ENCODE results near the gene CARF. TPM values are rescaled to one million over a fixed set of nuclear protein-coding genes. Genes with fewer than 3 reads are reported as not detected.
"Not testable (repeated sequence)": the region's sequence is repeated elsewhere in the genome, so short reads cannot be mapped to it uniquely, and the experiment has no call there.

The CARF gene
- total RNA-seq, 2 donors from 2014 or later, result 10.5 to 25.6 TPM

DNA sequence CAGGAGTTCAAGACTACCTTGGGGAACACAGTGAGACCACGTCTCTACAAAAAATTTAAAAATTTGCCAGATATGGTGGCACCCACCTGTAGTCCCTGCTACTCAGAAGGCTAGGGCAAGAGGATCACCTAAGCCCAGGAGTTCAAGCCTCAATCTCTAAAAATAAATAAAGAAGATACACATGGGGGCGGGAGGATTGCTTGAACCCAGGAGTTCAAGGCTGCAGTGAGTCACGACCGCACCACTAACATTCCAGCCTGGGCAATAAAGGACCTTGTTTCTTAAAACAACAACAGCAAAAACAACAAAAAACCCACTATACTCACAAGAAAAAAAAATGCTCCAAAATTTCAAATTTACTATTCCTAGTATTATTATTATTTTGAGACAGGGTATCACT lies 30.5 kb upstream of the CARF start:
- TF ChIP-seq, protein P1, sequence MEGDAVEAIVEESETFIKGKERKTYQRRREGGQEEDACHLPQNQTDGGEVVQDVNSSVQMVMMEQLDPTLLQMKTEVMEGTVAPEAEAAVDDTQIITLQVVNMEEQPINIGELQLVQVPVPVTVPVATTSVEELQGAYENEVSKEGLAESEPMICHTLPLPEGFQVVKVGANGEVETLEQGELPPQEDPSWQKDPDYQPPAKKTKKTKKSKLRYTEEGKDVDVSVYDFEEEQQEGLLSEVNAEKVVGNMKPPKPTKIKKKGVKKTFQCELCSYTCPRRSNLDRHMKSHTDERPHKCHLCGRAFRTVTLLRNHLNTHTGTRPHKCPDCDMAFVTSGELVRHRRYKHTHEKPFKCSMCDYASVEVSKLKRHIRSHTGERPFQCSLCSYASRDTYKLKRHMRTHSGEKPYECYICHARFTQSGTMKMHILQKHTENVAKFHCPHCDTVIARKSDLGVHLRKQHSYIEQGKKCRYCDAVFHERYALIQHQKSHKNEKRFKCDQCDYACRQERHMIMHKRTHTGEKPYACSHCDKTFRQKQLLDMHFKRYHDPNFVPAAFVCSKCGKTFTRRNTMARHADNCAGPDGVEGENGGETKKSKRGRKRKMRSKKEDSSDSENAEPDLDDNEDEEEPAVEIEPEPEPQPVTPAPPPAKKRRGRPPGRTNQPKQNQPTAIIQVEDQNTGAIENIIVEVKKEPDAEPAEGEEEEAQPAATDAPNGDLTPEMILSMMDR (IDR thresholded peaks at IDR 0.05), result no peak
- no peak overlapping the region for H3K4me3 ChIP-seq
- ATAC-seq (ENCODE audit: insufficient number of reproducible peaks, low FRiP score, low read depth), result no peak
- H3K36me3 ChIP-seq, result peaks cover 2% of the 10 kb centered on the region
- no peak for DNase-seq (ENCODE audit: low spot score)
- no peak overlapping the region for H3K27ac ChIP-seq
- no peaks in the 10 kb centered on the region for H3K4me1 ChIP-seq (ENCODE audit: control insufficient read depth in 1 of 2, low read depth in 2 of 2)
- no peaks in the 10 kb centered on the region for H3K9me3 ChIP-seq
- H3K27me3 ChIP-seq (replicated peaks; ENCODE audit: insufficient read depth), result no peaks in the 10 kb centered on the region

DNA sequence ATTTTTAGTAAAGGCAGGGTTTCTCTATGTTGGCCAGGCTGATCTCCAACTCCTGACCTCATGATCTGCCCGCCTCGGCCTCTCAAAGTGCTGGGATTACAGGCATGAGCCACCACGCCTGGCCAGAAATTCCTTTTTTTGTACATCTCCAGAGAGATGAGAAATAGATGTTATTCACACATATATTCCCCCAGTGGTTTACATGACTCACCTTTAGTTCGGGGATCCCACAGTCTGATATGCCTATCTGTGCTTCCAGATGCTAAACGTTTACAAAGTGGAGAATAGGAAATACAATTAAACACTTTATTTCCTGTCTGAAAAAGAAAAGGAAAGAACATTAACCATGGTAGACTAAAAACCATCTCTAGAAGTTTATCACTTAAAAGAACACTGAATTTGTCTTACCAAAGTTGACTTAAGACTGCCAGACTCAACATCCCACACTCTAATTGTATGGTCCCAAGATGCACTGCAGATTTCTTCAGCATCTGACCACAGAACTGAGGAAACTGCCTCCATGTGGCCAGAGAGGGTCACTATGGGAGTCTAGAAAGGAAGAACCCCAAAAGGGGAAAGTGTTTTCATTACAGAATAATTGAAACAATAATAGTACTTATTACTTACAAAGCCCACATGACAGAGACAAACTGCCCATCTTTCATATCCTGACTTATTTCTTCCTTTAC lies 27.9 kb upstream of the CARF start:
- TF ChIP-seq, protein P1 (IDR thresholded peaks at IDR 0.05), result no peak
- Histone ChIP-seq H3K36me3 (peaks cover 2% of the 10 kb centered on the region), H3K4me1 (ENCODE audit: control insufficient read depth in 1 of 2, low read depth in 2 of 2) (no peaks in the 10 kb centered on the region), H3K4me3 (no peak overlapping the region), H3K27ac (no peak overlapping the region), H3K27me3 (replicated peaks; ENCODE audit: insufficient read depth) (no peaks in the 10 kb centered on the region), H3K9me3 (no peaks in the 10 kb centered on the region)
- DNase-seq (ENCODE audit: low spot score) (no peak), ATAC-seq (ENCODE audit: insufficient number of reproducible peaks, low FRiP score, low read depth) (no peak)

DNA sequence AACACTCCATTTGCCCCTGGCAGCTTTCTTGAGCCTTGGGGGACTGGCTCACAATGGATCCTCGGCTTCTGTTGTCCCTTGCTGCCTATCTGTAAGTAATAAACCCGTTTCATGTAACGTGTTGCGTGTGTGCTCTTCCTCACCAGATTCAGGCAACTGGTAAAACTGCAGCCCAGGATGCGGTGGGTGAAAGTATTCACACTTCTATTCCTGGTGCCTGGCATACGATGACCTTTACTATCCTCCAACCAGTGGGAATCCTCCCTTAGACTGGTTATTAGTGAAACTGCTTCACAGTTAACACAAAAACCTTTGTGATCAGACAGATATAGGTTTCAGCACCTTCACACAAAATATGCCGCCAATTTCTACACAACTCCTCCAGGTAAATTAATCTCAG lies 26.9 kb upstream of the CARF start:
- ATAC-seq (ENCODE audit: insufficient number of reproducible peaks, low FRiP score, low read depth) (no peak), DNase-seq (ENCODE audit: low spot score) (no peak)
- H3K9me3 ChIP-seq, result no peaks in the 10 kb centered on the region
- TF ChIP-seq, protein P1 (IDR thresholded peaks at IDR 0.05), result no peak
- no peak overlapping the region for H3K4me3 ChIP-seq
- H3K27me3 ChIP-seq (replicated peaks; ENCODE audit: insufficient read depth), result no peaks in the 10 kb centered on the region
- H3K4me1 ChIP-seq (ENCODE audit: control insufficient read depth in 1 of 2, low read depth in 2 of 2), result no peaks in the 10 kb centered on the region
- peaks cover 2% of the 10 kb centered on the region for H3K36me3 ChIP-seq
- H3K27ac ChIP-seq, result no peak overlapping the region

DNA sequence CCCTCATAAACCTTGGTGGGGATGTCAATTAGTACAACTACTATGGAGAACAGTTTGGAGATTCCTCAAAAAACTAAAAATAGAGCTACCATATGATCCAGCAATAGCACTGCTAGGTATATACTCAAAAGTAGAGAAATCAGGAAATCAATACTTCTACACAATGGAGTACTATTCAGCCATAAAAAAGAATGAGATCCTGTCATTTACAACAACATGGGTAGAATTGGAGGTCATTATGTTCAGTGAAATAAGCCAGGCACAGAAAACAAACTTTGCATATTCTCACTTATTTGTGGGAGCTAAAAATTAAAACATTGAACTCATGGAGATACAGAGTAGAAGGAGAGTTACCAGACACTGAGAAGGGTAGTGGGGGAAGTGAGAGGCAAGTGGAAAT lies 6.6 kb upstream of the CARF start:
- H3K27ac ChIP-seq; ATAC-seq (ENCODE audit: insufficient number of reproducible peaks, low FRiP score, low read depth); H3K9me3 ChIP-seq; H3K4me3 ChIP-seq; H3K36me3 ChIP-seq; H3K4me1 ChIP-seq (ENCODE audit: control insufficient read depth in 1 of 2, low read depth in 2 of 2); H3K27me3 ChIP-seq (replicated peaks; ENCODE audit: insufficient read depth); DNase-seq (ENCODE audit: low spot score): not testable (repeated sequence)

DNA sequence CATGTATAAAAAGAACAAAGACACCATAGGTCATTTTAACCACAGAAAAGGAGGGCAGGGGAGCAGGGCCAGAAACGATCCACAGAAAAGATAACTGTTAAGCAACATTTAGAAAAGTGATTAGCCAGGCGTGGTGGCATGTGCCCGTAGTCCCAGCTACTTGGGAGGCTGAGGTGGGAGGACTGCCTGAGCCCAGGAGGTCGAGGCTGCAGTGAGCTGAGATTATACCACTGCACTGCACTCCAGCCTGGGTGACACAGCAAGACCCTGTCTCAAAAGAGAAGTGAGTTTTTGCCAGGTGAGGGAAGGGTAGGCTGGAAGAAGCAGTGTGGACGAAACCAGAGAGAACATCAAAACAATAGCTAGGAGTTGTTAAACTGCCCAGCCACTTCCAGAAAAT lies 3.9 kb upstream of the CARF start:
- DNase-seq (ENCODE audit: low spot score) (no peak), ATAC-seq (ENCODE audit: insufficient number of reproducible peaks, low FRiP score, low read depth) (no peak)
- Histone ChIP-seq H3K4me1 (ENCODE audit: control insufficient read depth in 1 of 2, low read depth in 2 of 2) (peaks cover 13 to 15% of the 10 kb centered on the region in 2 donors), H3K27ac (no peak overlapping the region), H3K36me3 (no peaks in the 10 kb centered on the region), H3K4me3 (no peak overlapping the region), H3K9me3 (no peaks in the 10 kb centered on the region), H3K27me3 (replicated peaks; ENCODE audit: insufficient read depth) (no peaks in the 10 kb centered on the region)
- TF ChIP-seq, protein P1 (IDR thresholded peaks at IDR 0.05), result no peak
